Ovary (tissue), 9 donors: ENCODE measurements around the gene CHCHD6. TPM values are rescaled to one million over a fixed set of nuclear protein-coding genes. Genes with fewer than 3 reads are reported as not detected.

Experiments
- DNase-seq, 5 donors: peaks; one replicate each; pipeline ENCODE4 v3.0.0-alpha.2; 2019 to 2020
- H3K27ac ChIP-seq, 2 donors: fragments of 200-600 bp; one replicate each; pipeline versions ENCODE4 v1.5.1 to v1.8.0; 2019 to 2022
- H3K27me3 ChIP-seq: fragments of 200-600 bp; one replicate; pipeline ENCODE4 v1.8.0; 2022
- H3K36me3 ChIP-seq: fragments of 200-600 bp; sonication (generic); one replicate; pipeline ENCODE4 v1.5.1; 2019
- H3K4me1 ChIP-seq: one replicate; pipeline ENCODE4 v1.8.1; 2013; ENCODE audit warnings: mild to moderate bottlenecking, moderate library complexity; ENCODE audit not compliant: insufficient read depth
- H3K4me3 ChIP-seq: fragments of 200-600 bp; sonication (generic); one replicate; pipeline ENCODE4 v1.5.1; 2017
- H3K9me3 ChIP-seq, 2 donors: fragments of 200-600 bp in 1 of 2; sonication (generic) in 1 of 2; one replicate each; pipeline versions ENCODE4 v1.5.1 to v1.8.1; 2013 to 2019; ENCODE audit warnings: mild to moderate bottlenecking in 1 of 2, moderate library complexity in 1 of 2
- CTCF ChIP-seq, 3 donors: fragments of 450-650 bp in 2 of 3; fragments of 200-600 bp in 1 of 3; IDR thresholded peaks; one replicate each; pipeline versions ENCODE4 v1.5.1 to v1.8.0; 2016 to 2022; ENCODE audit warnings: antibody characterized with exemption in 3 of 3, mild to moderate bottlenecking in 1 of 3
- EP300 ChIP-seq: sonication (generic); formaldehyde crosslinking; IDR thresholded peaks from one replicate; pipeline ENCODE4 v1.6.1; 2017; ENCODE audit warnings: antibody characterized with exemption
- POLR2A ChIP-seq: fragments of 450-650 bp; IDR thresholded peaks from one replicate; pipeline ENCODE4 v1.6.1; 2017; ENCODE audit warnings: antibody characterized with exemption, mild to moderate bottlenecking, moderate library complexity
- WGBS, 3 donors: extraction: QIAGEN DNeasy Blood & Tissue Kit in 1 of 3; methylation state at CpG; one replicate each; pipeline versions ENCODE4 v1.1.5 to v1.1.7; 2013 to 2017; 5-methylcytosine and 5-hydroxymethylcytosine counted together
- intact Hi-C, 4 donors: fragments of 100-400 bp; cut with DNase I; formaldehyde crosslinking; loops; one replicate each; pipeline versions ENCODE4 v1.11.0 to v1.15.1; 2022 to 2023
- polyA plus RNA-seq, 2 donors: library from polyadenylated mRNA; stranded (reverse); fragments of 200-250 nt in 1 of 2; fragments of 350-450 nt in 1 of 2; fragmentation: Illumina TruSeq in 1 of 2; extraction: RNeasy Lipid Tissue Mini Kit (QIAGEN cat#74804) in 1 of 2; gene quantifications; one replicate each; pipeline ENCODE4 v1.2.3, GENCODE V29; 2013 to 2014
- total RNA-seq, 7 donors: library from RNA; depleted of rRNA in 2 of 7; stranded (reverse); fragments of >200 nt in 2 of 7; fragmentation: NEBNext Ultra II Directional in 3 of 7; extraction: Animal tissue kit (Norgen Biotek cat#: 25700) in 3 of 7; gene quantifications; one replicate each; pipeline versions ENCODE4 v1.1.0 to v1.2.4, GENCODE V29; 2016 to 2023
- donor health status: DM: no; HTN: no; CAD: no; lungs with moderate emphysema.
- donor health status: DM: no; HTN: no; CAD: no.
- donor health status: Bipolar disorder and iron deficiency.
- donor health status: DM: yes; HTN: yes; CAD: no.
- donor health status: DM: no; HTN: no; CAD: no.
- donor health status: DM: yes; HTN: yes; CAD: no.

CHCHD6 gene
- total and polyA plus RNA-seq, 9 donors, result 8.5 to 24.6 (median 19.5) TPM

DNA sequence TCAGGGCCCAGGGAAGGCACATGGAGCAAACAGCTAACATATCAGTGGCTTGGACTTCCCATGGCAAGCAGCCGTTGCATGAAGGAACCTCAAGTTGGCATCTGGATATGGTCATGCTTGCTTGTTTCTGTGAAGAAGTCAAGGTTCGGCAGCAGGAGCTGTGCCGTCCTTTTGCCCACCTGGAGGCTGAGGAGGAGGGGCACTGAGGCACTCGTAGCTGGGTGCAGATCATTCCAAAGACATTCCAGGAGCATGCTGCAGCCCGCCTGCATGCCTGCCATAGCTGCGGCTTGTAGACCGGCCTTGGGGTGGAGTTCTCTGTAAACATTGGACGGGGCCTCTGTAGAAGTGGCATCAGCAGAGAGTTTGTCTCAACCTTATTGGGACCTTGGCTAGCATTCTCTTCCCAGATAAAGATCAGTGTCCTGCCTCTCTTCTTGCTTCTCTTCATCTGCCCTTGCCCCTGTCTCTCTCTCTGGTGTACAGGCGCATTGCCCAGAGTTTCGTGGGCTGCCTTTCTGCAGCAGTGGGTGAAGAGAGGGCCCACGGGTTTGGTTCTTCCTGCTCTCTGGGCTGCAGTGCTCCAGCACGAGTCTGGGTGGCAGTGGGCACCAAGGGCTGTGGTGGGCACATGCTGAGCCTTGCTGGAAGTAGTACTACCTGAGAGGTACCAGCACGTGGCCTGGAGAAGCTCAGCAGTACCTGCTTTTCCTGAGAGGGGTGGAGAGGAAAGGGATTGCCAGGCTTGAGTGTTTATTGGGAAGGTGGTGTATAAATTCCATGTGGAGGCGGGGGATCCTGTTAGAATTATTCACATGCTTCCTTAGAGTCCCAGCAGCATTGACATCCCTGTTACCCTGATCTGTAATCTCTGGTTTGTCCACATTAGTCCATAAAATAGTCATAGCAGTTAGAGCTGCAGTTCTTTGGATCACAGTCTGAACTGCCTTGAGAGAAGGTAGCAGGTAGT, 49.4 kb downstream of the CHCHD6 start:
- H3K9me3 ChIP-seq, result no peaks in the 10 kb centered on the region
- H3K27ac ChIP-seq, result no peak overlapping the region
- intact Hi-C loops, result loop anchor here in 3 of 4 donors (2.0 to 10.0 kb wide), 6 partner anchors 229 to 789 kb away; partner anchors contain the start of gene PLXNA1 (in 3 of the 3)
- no peaks in the 10 kb centered on the region for H3K4me1 ChIP-seq
- no peaks in the 10 kb centered on the region for H3K27me3 ChIP-seq
- DNase-seq, result no peak
- no peak overlapping the region for H3K4me3 ChIP-seq
- 67 to 82% (median 77%) methylated on average over 14 of the region's 14 CpGs for WGBS, 3 donors
- TF ChIP-seq EP300 (no peak), CTCF (IDR thresholded peaks at IDR 0.05) (no peak), POLR2A (no peak)
- H3K36me3 ChIP-seq, result no peaks in the 10 kb centered on the region

- intact Hi-C loops, result loop anchor here in 1 of 4 donors (10.0 kb wide), 1 partner anchor 699 kb away; no protein-coding TSS in a partner anchor
- H3K27me3 ChIP-seq, result no peaks in the 10 kb centered on the region
- no peak for DNase-seq
- 86 to 88% (median 87%) methylated on average over 5 of the region's 5 CpGs for WGBS, 3 donors
- no peak overlapping the region for H3K27ac ChIP-seq
- H3K4me3 ChIP-seq, result no peak overlapping the region
- H3K9me3 ChIP-seq, result no peaks in the 10 kb centered on the region
- no peaks in the 10 kb centered on the region for H3K36me3 ChIP-seq
- no peaks in the 10 kb centered on the region for H3K4me1 ChIP-seq
- TF ChIP-seq CTCF (IDR thresholded peaks at IDR 0.05) (no peak), EP300 (no peak), POLR2A (no peak)
These were observed 51.8 kb downstream of the CHCHD6 start for GRCh38 chr3:126755866-126756265.

GRCh38 chr3:126758026-126758425, 54.0 kb downstream of the CHCHD6 start:
- Histone ChIP-seq H3K4me1 (no peaks in the 10 kb centered on the region), H3K27ac (no peak overlapping the region), H3K36me3 (no peaks in the 10 kb centered on the region), H3K27me3 (no peaks in the 10 kb centered on the region), H3K9me3 (no peaks in the 10 kb centered on the region), H3K4me3 (no peak overlapping the region)
- intact Hi-C loops, result loop anchor here in 1 of 4 donors (10.0 kb wide), 1 partner anchor 697 kb away; no protein-coding TSS in a partner anchor
- WGBS, 3 donors, result 89 to 93% (median 92%) methylated on average over 3 of the region's 3 CpGs
- TF ChIP-seq EP300, result no peak
- no peak for TF ChIP-seq CTCF (IDR thresholded peaks at IDR 0.05)
- DNase-seq, result no peak

- H3K9me3 ChIP-seq, result no peaks in the 10 kb centered on the region
- H3K4me1 ChIP-seq, result no peaks in the 10 kb centered on the region
- no peak overlapping the region for H3K27ac ChIP-seq
- no peaks in the 10 kb centered on the region for H3K36me3 ChIP-seq
- 95 to 98% (median 97%) methylated on average over 4 of the region's 4 CpGs for WGBS, 3 donors
- DNase-seq, result no peak
- H3K4me3 ChIP-seq, result no peak overlapping the region
- H3K27me3 ChIP-seq, result no peaks in the 10 kb centered on the region
- intact Hi-C loops, result loop anchor here in 1 of 4 donors (10.0 kb wide), 1 partner anchor 696 kb away; no protein-coding TSS in a partner anchor
- TF ChIP-seq POLR2A (no peak), EP300 (no peak), CTCF (IDR thresholded peaks at IDR 0.05) (no peak)
These were observed 54.8 kb downstream of the CHCHD6 start for GRCh38 chr3:126758882-126759281.
